ENCODE data around the gene ELOVL2. TPM values are rescaled to one million over a fixed set of nuclear protein-coding genes. Genes with fewer than 3 reads are reported as not detected.

Gene ELOVL2
- total and polyA plus RNA-seq, 7 donors, result 0.16 to 0.83 (median 0.41) TPM; not detected in 2

DNA sequence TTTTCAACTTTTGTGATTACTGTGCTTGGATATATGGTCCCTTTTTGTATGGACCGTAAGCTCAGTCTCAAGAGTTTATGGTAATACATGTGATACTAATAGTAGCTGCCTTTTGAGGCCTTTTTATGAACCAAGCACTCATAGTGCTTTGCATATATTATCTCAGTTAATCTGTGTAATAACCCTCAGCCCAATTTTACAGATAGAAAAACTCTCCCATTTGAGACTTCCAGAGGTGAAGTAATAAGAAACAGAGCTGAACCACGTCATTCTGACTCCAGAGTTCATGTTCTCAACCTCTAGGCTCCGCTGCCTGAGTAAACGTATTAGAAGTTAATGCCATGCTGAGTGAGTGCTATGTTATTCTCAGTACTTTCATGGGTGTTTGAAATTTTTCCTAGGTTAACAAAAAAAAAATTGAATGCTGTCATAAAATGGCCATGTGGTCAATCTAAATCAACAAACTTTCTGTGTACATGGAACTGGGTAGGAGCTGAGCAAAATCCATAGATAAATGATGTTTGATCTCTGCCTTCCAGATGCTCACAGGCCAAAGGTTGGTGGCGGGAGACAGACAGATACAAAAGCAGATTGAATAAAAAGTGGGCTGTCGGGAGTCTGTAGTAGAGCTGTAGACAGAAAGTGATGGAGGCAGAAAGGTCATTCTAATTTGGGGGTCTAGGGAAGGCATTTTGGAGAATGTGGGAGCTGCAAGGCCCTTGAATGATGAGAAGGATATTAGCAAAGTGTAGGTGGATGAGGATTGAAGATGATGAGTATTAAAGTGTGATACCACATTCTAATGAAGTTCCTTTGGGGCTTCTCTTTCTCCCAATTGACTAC is 22.6 kb upstream of the ELOVL2 start:
- H3K36me3 ChIP-seq, result no peaks in the 10 kb centered on the region
- no peak overlapping the region for H3K27ac ChIP-seq
- intact Hi-C loops (cut with DNase I), result loop anchor here (10.0 kb wide), 1 partner anchor 112 kb away; no protein-coding TSS in a partner anchor
- H3K9me3 ChIP-seq, result no peaks in the 10 kb centered on the region
- WGBS, 2 donors, result 68 to 82% methylated on average over 6 of the region's 6 CpGs
- no peak overlapping the region for H3K4me3 ChIP-seq
- H3K27me3 ChIP-seq, result no peaks in the 10 kb centered on the region
- no peak for DNase-seq
- no peaks in the 10 kb centered on the region for H3K4me1 ChIP-seq
- TF ChIP-seq POLR2AphosphoS5 (IDR thresholded peaks at IDR 0.05) (no peak), CTCF (IDR thresholded peaks at IDR 0.05) (no peak), POLR2A (IDR thresholded peaks at IDR 0.05) (no peak), EP300 (IDR thresholded peaks at IDR 0.05) (no peak)

- Histone ChIP-seq H3K27me3 (no peaks in the 10 kb centered on the region), H3K9me3 (no peaks in the 10 kb centered on the region), H3K4me1 (no peaks in the 10 kb centered on the region), H3K36me3 (no peaks in the 10 kb centered on the region), H3K4me3 (no peak overlapping the region), H3K27ac (no peak overlapping the region)
- intact Hi-C loops (cut with DNase I), result loop anchor here (10.0 kb wide), 1 partner anchor 111 kb away; no protein-coding TSS in a partner anchor
- no peak for DNase-seq
- TF ChIP-seq POLR2AphosphoS5 (IDR thresholded peaks at IDR 0.05) (no peak), CTCF (IDR thresholded peaks at IDR 0.05) (no peak), POLR2A (IDR thresholded peaks at IDR 0.05) (no peak), EP300 (IDR thresholded peaks at IDR 0.05) (no peak)
- WGBS, 2 donors, result 88 to 92% methylated on average over 6 of the region's 6 CpGs
These were observed 21.5 kb upstream of the ELOVL2 start for GRCh38 chr6:11065436-11066202.

DNA sequence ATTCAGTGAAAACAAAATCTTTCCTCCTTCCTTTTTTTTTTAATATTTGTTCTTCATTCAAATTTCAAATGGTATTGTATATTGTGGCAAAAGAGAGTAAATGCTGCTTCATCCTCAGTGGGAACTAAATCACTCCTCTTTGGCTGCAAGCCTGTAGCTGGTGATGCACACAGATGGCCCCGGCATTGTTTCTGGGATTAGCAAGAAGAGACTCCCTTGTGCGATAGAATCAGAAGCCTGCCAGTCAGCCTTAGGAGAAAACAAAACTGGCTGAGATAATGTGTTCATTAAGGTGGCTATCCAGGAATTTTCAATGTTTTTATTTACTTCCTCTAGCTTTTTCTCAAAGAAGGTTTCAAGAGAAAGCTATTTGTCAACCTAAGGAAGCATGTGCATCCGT is 20.7 kb upstream of the ELOVL2 start:
- H3K36me3 ChIP-seq, result no peaks in the 10 kb centered on the region
- no peaks in the 10 kb centered on the region for H3K9me3 ChIP-seq
- intact Hi-C loops (cut with DNase I), result loop anchor here (10.0 kb wide), 1 partner anchor 110 kb away; no protein-coding TSS in a partner anchor
- DNase-seq, result no peak
- no peaks in the 10 kb centered on the region for H3K27me3 ChIP-seq
- WGBS, 2 donors, result 83% methylated on average over 3 of the region's 3 CpGs
- H3K27ac ChIP-seq, result no peak overlapping the region
- H3K4me3 ChIP-seq, result no peak overlapping the region
- TF ChIP-seq EP300 (IDR thresholded peaks at IDR 0.05), result no peak
- TF ChIP-seq POLR2A (IDR thresholded peaks at IDR 0.05), result no peak
- TF ChIP-seq CTCF (IDR thresholded peaks at IDR 0.05), result no peak
- TF ChIP-seq POLR2AphosphoS5 (IDR thresholded peaks at IDR 0.05), result no peak
- no peaks in the 10 kb centered on the region for H3K4me1 ChIP-seq

- 88 to 92% methylated on average over 2 of the region's 2 CpGs for WGBS, 2 donors
These were observed 18.6 kb upstream of the ELOVL2 start for GRCh38 chr6:11062715-11063114.

More at GRCh38 chr6:11062715-11063114, 18.6 kb upstream of the ELOVL2 start:
- no peak for DNase-seq
- H3K27me3 ChIP-seq, result no peaks in the 10 kb centered on the region
- no peaks in the 10 kb centered on the region for H3K4me1 ChIP-seq
- intact Hi-C loops (cut with DNase I), result loop anchor here (10.0 kb wide), 1 partner anchor 108 kb away; no protein-coding TSS in a partner anchor
- no peaks in the 10 kb centered on the region for H3K9me3 ChIP-seq
- H3K27ac ChIP-seq, result no peak overlapping the region
- no peak overlapping the region for H3K4me3 ChIP-seq
- no peaks in the 10 kb centered on the region for H3K36me3 ChIP-seq
- TF ChIP-seq EP300 (IDR thresholded peaks at IDR 0.05) (no peak), CTCF (IDR thresholded peaks at IDR 0.05) (no peak), POLR2A (IDR thresholded peaks at IDR 0.05) (no peak), POLR2AphosphoS5 (IDR thresholded peaks at IDR 0.05) (no peak)

Data from sigmoid colon (tissue), 7 donors.